ENCODE measurements around the gene PDXDC1. TPM values are rescaled to one million over a fixed set of nuclear protein-coding genes. Genes with fewer than 3 reads are reported as not detected.
"Not testable (repeated sequence)": the region's sequence is repeated elsewhere in the genome, so short reads cannot be mapped to it uniquely, and the experiment has no call there.

Gene PDXDC1
- total RNA-seq, 1 donor from 2014 or later: 81.3 TPM

GRCh38 chr16:14961405-14962186, 13.2 kb upstream of the PDXDC1 start:
- Mint-ChIP-seq H3K9me3 (ENCODE audit: unreplicated experiment) (no peaks in the 10 kb centered on the region), H3K4me3 (ENCODE audit: unreplicated experiment) (no peak overlapping the region), H3K4me1 (ENCODE audit: low read depth, unreplicated experiment) (no peaks in the 10 kb centered on the region), H3K36me3 (ENCODE audit: unreplicated experiment) (no peaks in the 10 kb centered on the region), H3K27me3 (ENCODE audit: unreplicated experiment) (peaks cover 2% of the 10 kb centered on the region), H3K27ac (ENCODE audit: unreplicated experiment) (no peak overlapping the region)
- no peak for DNase-seq
- TF ChIP-seq, protein P1, sequence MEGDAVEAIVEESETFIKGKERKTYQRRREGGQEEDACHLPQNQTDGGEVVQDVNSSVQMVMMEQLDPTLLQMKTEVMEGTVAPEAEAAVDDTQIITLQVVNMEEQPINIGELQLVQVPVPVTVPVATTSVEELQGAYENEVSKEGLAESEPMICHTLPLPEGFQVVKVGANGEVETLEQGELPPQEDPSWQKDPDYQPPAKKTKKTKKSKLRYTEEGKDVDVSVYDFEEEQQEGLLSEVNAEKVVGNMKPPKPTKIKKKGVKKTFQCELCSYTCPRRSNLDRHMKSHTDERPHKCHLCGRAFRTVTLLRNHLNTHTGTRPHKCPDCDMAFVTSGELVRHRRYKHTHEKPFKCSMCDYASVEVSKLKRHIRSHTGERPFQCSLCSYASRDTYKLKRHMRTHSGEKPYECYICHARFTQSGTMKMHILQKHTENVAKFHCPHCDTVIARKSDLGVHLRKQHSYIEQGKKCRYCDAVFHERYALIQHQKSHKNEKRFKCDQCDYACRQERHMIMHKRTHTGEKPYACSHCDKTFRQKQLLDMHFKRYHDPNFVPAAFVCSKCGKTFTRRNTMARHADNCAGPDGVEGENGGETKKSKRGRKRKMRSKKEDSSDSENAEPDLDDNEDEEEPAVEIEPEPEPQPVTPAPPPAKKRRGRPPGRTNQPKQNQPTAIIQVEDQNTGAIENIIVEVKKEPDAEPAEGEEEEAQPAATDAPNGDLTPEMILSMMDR (IDR thresholded peaks at IDR 0.05; ENCODE audit: partially characterized antibody, unreplicated experiment): no peak

- no peaks in the 10 kb centered on the region for H3K9me3 Mint-ChIP-seq (ENCODE audit: unreplicated experiment)
- DNase-seq: no peak
- TF ChIP-seq, protein P1 (IDR thresholded peaks at IDR 0.05; ENCODE audit: partially characterized antibody, unreplicated experiment): no peak
- peaks cover 2% of the 10 kb centered on the region for H3K27me3 Mint-ChIP-seq (ENCODE audit: unreplicated experiment)
- no peaks in the 10 kb centered on the region for H3K4me1 Mint-ChIP-seq (ENCODE audit: low read depth, unreplicated experiment)
- H3K4me3 Mint-ChIP-seq (ENCODE audit: unreplicated experiment): no peak overlapping the region
- H3K36me3 Mint-ChIP-seq (ENCODE audit: unreplicated experiment): no peaks in the 10 kb centered on the region
- H3K27ac Mint-ChIP-seq (ENCODE audit: unreplicated experiment): no peak overlapping the region
These were observed 11.3 kb upstream of the PDXDC1 start for GRCh38 chr16:14963281-14964173.

- TF ChIP-seq, protein P1 (IDR thresholded peaks at IDR 0.05; ENCODE audit: partially characterized antibody, unreplicated experiment): no peak
- no peak for DNase-seq
- Mint-ChIP-seq H3K9me3 (ENCODE audit: unreplicated experiment) (no peaks in the 10 kb centered on the region), H3K4me3 (ENCODE audit: unreplicated experiment) (no peak overlapping the region), H3K27me3 (ENCODE audit: unreplicated experiment) (no peaks in the 10 kb centered on the region), H3K4me1 (ENCODE audit: low read depth, unreplicated experiment) (no peaks in the 10 kb centered on the region), H3K36me3 (ENCODE audit: unreplicated experiment) (no peaks in the 10 kb centered on the region), H3K27ac (ENCODE audit: unreplicated experiment) (no peak overlapping the region)
These were observed 9.5 kb upstream of the PDXDC1 start for GRCh38 chr16:14965328-14965727.

GRCh38 chr16:14969795-14970194, 5.0 kb upstream of the PDXDC1 start:
- H3K36me3 Mint-ChIP-seq (ENCODE audit: unreplicated experiment); H3K4me3 Mint-ChIP-seq (ENCODE audit: unreplicated experiment); H3K27me3 Mint-ChIP-seq (ENCODE audit: unreplicated experiment); DNase-seq; H3K9me3 Mint-ChIP-seq (ENCODE audit: unreplicated experiment); H3K27ac Mint-ChIP-seq (ENCODE audit: unreplicated experiment); H3K4me1 Mint-ChIP-seq (ENCODE audit: low read depth, unreplicated experiment): not testable (repeated sequence)

GRCh38 chr16:14971621-14972228, 3.1 kb upstream of the PDXDC1 start:
- not testable (repeated sequence) for H3K27ac Mint-ChIP-seq (ENCODE audit: unreplicated experiment); DNase-seq; H3K4me1 Mint-ChIP-seq (ENCODE audit: low read depth, unreplicated experiment); H3K9me3 Mint-ChIP-seq (ENCODE audit: unreplicated experiment); H3K36me3 Mint-ChIP-seq (ENCODE audit: unreplicated experiment); H3K27me3 Mint-ChIP-seq (ENCODE audit: unreplicated experiment); H3K4me3 Mint-ChIP-seq (ENCODE audit: unreplicated experiment)

GRCh38 chr16:14973785-14974322, 972 bp upstream of the PDXDC1 start:
- DNase-seq; H3K27me3 Mint-ChIP-seq (ENCODE audit: unreplicated experiment); H3K9me3 Mint-ChIP-seq (ENCODE audit: unreplicated experiment); H3K27ac Mint-ChIP-seq (ENCODE audit: unreplicated experiment); H3K36me3 Mint-ChIP-seq (ENCODE audit: unreplicated experiment): not testable (repeated sequence)
- peak overlapping the region; percentile 43 for H3K4me3 Mint-ChIP-seq (ENCODE audit: unreplicated experiment)
- peaks cover 11% of the 10 kb centered on the region for H3K4me1 Mint-ChIP-seq (ENCODE audit: low read depth, unreplicated experiment)

DNA sequence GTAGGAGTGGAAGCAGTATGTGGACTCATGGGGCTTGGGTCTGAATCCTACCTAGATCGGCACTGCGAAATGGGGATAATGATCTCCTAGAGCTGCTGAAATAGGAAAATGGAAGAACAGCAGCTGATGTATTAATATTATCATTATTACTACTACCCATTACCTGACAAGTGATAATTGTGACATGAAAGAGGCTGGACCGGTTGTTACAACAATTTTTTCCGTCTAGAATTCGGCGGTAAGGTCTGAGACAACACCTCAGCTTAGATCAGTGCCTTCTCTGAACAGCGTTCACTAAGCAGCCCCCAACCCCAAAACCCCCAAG, 533 bp upstream of the PDXDC1 start:
- H3K36me3 Mint-ChIP-seq (ENCODE audit: unreplicated experiment); DNase-seq; H3K9me3 Mint-ChIP-seq (ENCODE audit: unreplicated experiment); H3K27me3 Mint-ChIP-seq (ENCODE audit: unreplicated experiment): not testable (repeated sequence)
- H3K27ac Mint-ChIP-seq (ENCODE audit: unreplicated experiment): peak overlapping the region; percentile 82
- peak overlapping the region; percentile 98 for H3K4me3 Mint-ChIP-seq (ENCODE audit: unreplicated experiment)
- peaks cover 12% of the 10 kb centered on the region for H3K4me1 Mint-ChIP-seq (ENCODE audit: low read depth, unreplicated experiment)
